ENCODE measurements around the gene ATP6V1G2.

Gene ATP6V1G2

DNA sequence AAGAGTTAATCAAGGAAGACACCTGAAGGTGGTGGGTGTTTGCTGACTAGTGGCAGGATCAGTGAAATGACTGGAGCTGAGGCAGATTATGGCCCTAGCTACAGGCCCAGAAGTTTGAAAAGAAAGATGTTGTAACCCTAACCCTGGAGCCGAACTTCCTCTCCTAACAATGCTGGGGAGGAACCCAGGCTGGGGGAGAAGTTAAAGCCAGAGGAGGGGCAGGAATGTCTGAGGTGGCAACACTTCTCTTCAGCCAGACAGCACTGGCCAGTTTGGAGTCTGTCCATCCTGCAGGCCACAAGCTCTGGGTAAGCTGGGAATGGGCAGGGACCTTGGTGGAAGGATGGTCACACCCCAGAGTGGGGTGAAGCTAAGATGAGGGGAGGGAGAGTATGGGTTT, 39.6 kb upstream of the ATP6V1G2 start, which contains the start of gene LST1:
Gene LST1, plus strand, starts transcription at position 270 of the 400 bp plus-strand sequence. CDS start 1,023 bp downstream, outside the sequence.
- no peak for DNase-seq (ENCODE audit: low spot score)
- in situ Hi-C loops (cut with MboI; ENCODE audit: low pct_unique_long_range_greater_than_20kb, low sequenced_read_pairs, unreplicated experiment): no loop called here
- TF ChIP-seq, protein P1, sequence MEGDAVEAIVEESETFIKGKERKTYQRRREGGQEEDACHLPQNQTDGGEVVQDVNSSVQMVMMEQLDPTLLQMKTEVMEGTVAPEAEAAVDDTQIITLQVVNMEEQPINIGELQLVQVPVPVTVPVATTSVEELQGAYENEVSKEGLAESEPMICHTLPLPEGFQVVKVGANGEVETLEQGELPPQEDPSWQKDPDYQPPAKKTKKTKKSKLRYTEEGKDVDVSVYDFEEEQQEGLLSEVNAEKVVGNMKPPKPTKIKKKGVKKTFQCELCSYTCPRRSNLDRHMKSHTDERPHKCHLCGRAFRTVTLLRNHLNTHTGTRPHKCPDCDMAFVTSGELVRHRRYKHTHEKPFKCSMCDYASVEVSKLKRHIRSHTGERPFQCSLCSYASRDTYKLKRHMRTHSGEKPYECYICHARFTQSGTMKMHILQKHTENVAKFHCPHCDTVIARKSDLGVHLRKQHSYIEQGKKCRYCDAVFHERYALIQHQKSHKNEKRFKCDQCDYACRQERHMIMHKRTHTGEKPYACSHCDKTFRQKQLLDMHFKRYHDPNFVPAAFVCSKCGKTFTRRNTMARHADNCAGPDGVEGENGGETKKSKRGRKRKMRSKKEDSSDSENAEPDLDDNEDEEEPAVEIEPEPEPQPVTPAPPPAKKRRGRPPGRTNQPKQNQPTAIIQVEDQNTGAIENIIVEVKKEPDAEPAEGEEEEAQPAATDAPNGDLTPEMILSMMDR (IDR thresholded peaks at IDR 0.05; ENCODE audit: extremely low read depth, insufficient read depth, missing control alignments): no peak

DNA sequence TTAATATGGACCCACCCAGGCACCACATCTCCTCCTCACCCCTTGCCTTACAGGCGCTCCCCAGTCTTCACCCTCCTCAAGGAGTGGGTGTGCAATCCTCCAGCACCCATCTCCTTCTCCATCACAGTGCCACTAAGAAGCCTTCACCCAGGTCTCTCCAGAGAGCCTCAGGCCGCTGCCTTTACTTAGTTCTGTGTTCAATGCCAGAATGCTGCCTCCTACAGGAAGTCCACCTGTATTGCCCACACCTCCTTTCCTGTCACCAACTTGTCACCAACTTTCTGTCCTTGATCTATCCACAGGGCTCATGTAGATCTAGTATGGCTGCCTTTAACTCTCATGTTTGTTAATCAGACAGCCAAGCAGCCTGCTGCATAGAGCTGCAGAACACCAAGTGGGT, 39.1 kb upstream of the ATP6V1G2 start:
- peak; percentile 41 for DNase-seq (ENCODE audit: low spot score)
- in situ Hi-C loops (cut with MboI; ENCODE audit: low pct_unique_long_range_greater_than_20kb, low sequenced_read_pairs, unreplicated experiment): no loop called here
- TF ChIP-seq, protein P1 (IDR thresholded peaks at IDR 0.05; ENCODE audit: extremely low read depth, insufficient read depth, missing control alignments): peak; percentile 71

DNA sequence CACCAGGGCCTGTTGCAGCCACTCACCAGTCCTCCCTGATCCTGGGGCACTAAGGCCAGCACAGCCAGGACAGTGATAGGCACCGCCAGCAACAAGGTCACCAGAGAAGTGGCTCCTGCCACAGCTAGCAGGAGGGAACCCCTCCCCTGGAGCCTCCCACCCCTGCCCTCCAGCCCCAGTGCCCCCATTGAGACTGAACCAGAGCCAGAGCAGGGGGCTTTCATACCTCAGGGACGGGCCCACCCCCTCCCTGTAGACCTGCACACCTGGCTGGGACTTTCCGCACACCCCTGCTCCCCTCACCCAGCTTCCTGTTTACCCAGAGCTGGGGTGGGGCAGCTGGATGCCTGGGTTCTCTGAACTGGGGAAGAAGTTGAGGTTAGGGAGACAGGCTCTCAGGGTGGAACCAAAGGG, 35.8 kb upstream of the ATP6V1G2 start, which contains the start of gene LTB:
Gene LTB, minus strand, starts transcription at position 195 of the 414 bp plus-strand sequence. Its CDS starts 7 bp downstream, at position 188.
- in situ Hi-C loops (cut with MboI; ENCODE audit: low pct_unique_long_range_greater_than_20kb, low sequenced_read_pairs, unreplicated experiment): no loop called here
- no peak for DNase-seq (ENCODE audit: low spot score)

DNA sequence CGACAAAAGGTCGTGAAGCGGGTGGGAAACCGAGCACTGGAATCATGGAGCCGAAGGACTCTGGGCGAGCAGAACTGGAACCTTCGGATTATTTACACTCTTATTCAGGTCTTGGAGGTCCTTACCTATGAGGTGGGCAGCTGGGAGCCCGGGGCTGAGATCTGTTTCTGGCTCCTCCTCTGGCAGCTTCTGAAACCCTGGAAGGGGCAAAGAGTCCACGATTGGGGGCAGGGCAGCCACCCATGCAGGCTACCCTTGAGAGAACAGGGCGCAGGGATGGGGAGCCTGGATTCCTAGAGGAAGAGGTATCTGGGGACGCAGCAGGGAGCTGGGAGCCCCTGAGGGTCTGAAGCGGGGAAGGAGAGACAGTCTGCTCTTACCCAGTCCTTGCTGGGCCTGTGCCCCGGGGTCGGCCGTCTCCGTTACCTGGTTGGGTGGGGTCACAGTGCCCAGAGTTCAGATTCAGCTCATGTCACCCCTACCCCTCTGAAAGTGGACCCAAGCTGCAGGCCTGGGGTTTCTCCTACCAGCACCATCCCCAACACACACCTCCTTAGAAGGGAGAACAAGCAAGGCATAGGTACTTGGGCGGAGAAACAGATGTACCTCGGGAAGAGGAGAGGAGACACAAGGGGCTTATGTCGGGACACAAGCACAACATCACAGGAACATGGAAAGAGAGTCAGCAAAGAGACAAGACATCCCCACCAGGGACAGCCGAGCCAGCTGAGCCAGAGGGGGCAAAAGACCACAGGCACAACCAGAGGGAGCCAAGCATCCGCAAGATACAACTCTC, 35.2 kb upstream of the ATP6V1G2 start:
- DNase-seq (ENCODE audit: low spot score): no peak
- in situ Hi-C loops (cut with MboI; ENCODE audit: low pct_unique_long_range_greater_than_20kb, low sequenced_read_pairs, unreplicated experiment): no loop called here
- TF ChIP-seq, protein P1 (IDR thresholded peaks at IDR 0.05; ENCODE audit: extremely low read depth, insufficient read depth, missing control alignments): no peak

More for the DNA sequence above, 35.8 kb upstream of the ATP6V1G2 start, which contains the start of gene LTB:
- TF ChIP-seq, protein P1 (IDR thresholded peaks at IDR 0.05; ENCODE audit: extremely low read depth, insufficient read depth, missing control alignments): no peak

DNA sequence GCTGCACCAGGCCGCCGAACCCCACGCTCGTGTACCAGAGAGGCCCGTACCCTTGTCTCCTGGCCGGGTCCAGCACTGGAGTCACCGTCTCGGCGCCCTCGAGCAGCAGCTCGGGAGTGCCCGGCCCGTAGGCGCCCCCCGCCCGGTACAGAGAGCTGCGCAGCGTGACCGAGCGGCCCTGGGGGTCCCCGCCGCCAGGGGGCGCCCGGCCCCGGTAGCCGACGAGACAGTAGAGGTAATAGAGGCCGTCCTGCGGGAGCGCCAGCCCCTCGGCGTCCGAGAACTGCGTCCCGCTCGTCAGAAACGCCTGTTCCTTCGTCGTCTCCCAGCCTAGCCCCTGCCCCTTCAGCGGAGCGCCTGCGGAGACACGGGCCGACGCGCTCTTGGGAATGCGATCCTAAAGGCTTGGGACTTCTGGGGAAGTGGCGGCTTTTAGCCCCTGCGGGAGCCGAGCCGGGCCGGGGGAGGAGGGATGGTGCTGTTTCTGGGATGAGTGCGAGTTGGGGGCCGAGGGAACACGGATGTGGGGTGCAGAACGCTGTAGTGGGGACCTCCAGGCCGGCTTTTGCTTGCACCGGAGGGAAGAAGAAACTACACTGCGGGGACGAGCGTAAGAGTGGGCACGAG, 34.5 kb upstream of the ATP6V1G2 start:
- in situ Hi-C loops (cut with MboI; ENCODE audit: low pct_unique_long_range_greater_than_20kb, low sequenced_read_pairs, unreplicated experiment): no loop called here
- peak; percentile 85 for DNase-seq (ENCODE audit: low spot score)
- TF ChIP-seq, protein P1 (IDR thresholded peaks at IDR 0.05; ENCODE audit: extremely low read depth, insufficient read depth, missing control alignments): peak; percentile 96

DNA sequence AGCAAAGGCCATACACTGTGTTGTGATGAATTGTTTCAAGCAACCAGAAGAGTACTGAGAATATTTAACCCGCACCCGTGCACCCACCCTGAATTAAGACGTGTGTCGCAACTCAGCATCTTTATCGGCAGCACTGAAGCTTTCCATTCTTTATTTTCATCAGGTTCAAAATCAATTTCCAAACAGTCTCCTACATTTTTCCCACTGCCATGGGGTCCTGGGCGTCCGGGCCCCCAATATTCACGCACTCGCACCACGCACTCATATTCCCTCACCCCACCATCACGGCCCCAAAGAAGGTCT, 34.0 kb upstream of the ATP6V1G2 start:
- DNase-seq (ENCODE audit: low spot score): no peak
- TF ChIP-seq, protein P1 (IDR thresholded peaks at IDR 0.05; ENCODE audit: extremely low read depth, insufficient read depth, missing control alignments): no peak
- in situ Hi-C loops (cut with MboI; ENCODE audit: low pct_unique_long_range_greater_than_20kb, low sequenced_read_pairs, unreplicated experiment): no loop called here

Data from GM13977 (cell line).